SK-N-SH treated with all-trans-retinoic acid at 6 μM for 48 hours (cell line): ENCODE results near the gene MALRD1.

Experiments
- ATAC-seq: fragments of 200-7000 bp; cut with Tn5 transposase; 3 replicates; pipeline ENCODE4 v1.9.1; 2020; ENCODE audit warnings: mild to moderate bottlenecking, moderate library complexity
- BACH2 ChIP-seq: fragments of 250-450 bp; sonication (Bioruptor Pico); IDR thresholded peaks from 2 replicates; pipeline ENCODE4 v1.9.0; 2021; ENCODE audit warnings: mild to moderate bottlenecking, borderline replicate concordance
- CREB5 ChIP-seq: fragments of 250-450 bp; sonication (Bioruptor Pico); IDR thresholded peaks from 2 replicates; pipeline ENCODE4 v1.5.1; 2020; ENCODE audit warnings: low read depth, mild to moderate bottlenecking, moderate library complexity
- CSDC2 ChIP-seq: fragments of 250-450 bp; sonication (Bioruptor Pico); IDR thresholded peaks from 2 replicates; pipeline ENCODE4 v1.5.0; 2020; ENCODE audit warnings: mild to moderate bottlenecking, moderate library complexity
- CSRNP3 ChIP-seq: fragments of 250-450 bp; sonication (Bioruptor Pico); IDR thresholded peaks from 2 replicates; pipeline ENCODE4 v1.5.1; 2021; ENCODE audit warnings: mild to moderate bottlenecking, moderate library complexity
- GLIS3 ChIP-seq: fragments of 250-450 bp; sonication (Bioruptor Pico); IDR thresholded peaks from 2 replicates; pipeline ENCODE4 v1.5.0; 2020; ENCODE audit warnings: mild to moderate bottlenecking, moderate library complexity
- ISL1 ChIP-seq: fragments of 250-450 bp; sonication (Bioruptor Pico); IDR thresholded peaks from 2 replicates; pipeline ENCODE4 v2.1.2; 2022; ENCODE audit warnings: mild to moderate bottlenecking, moderate library complexity
- OSR1 ChIP-seq: fragments of 250-450 bp; sonication (Bioruptor Pico); IDR thresholded peaks from 2 replicates; pipeline ENCODE4 v1.8.0; 2022; ENCODE audit warnings: moderate library complexity, mild to moderate bottlenecking, inconsistent platforms
- PATZ1 ChIP-seq: fragments of 250-450 bp; sonication (Bioruptor Pico); IDR thresholded peaks from 2 replicates; pipeline ENCODE4 v1.8.0; 2020; ENCODE audit warnings: mild to moderate bottlenecking, moderate library complexity, borderline replicate concordance
- POU6F1 ChIP-seq: fragments of 250-450 bp; sonication (Bioruptor Pico); IDR thresholded peaks from 2 replicates; pipeline ENCODE4 v1.8.0; 2021; ENCODE audit warnings: low read depth, mild to moderate bottlenecking, moderate library complexity, borderline replicate concordance
- PPARA ChIP-seq: fragments of 250-450 bp; sonication (Bioruptor Pico); IDR thresholded peaks from 2 replicates; pipeline ENCODE4 v1.5.0; 2020; ENCODE audit warnings: mild to moderate bottlenecking, borderline replicate concordance
- RARB ChIP-seq: fragments of 250-450 bp; sonication (Bioruptor Pico); IDR thresholded peaks from 2 replicates; pipeline ENCODE4 v1.8.0; 2021; ENCODE audit warnings: mild to moderate bottlenecking, moderate library complexity
- SNAI2 ChIP-seq: fragments of 250-450 bp; sonication (Bioruptor Pico); IDR thresholded peaks from 2 replicates; pipeline ENCODE4 v1.5.0; 2020; ENCODE audit warnings: mild to moderate bottlenecking, moderate library complexity
- TCF4 ChIP-seq: fragments of 250-450 bp; sonication (Bioruptor Pico); IDR thresholded peaks from 2 replicates; pipeline ENCODE4 v1.8.0; 2021; ENCODE audit warnings: mild to moderate bottlenecking, moderate library complexity, borderline replicate concordance
- TOX ChIP-seq: fragments of 250-450 bp; sonication (Bioruptor Pico); IDR thresholded peaks from 2 replicates; pipeline ENCODE4 v1.8.0; 2021; ENCODE audit warnings: mild to moderate bottlenecking, moderate library complexity, borderline replicate concordance
- TSHZ2 ChIP-seq: fragments of 250-450 bp; sonication (Bioruptor Pico); IDR thresholded peaks from 2 replicates; pipeline ENCODE4 v1.5.0; 2020; ENCODE audit warnings: mild to moderate bottlenecking, moderate library complexity
- ZFP3 ChIP-seq: fragments of 250-450 bp; sonication (Bioruptor Pico); IDR thresholded peaks from 2 replicates; pipeline ENCODE4 v1.5.0; 2020; ENCODE audit warnings: mild to moderate bottlenecking, moderate library complexity
- ZFP30 ChIP-seq: fragments of 450-650 bp; formaldehyde crosslinking; IDR thresholded peaks from 2 replicates; pipeline ENCODE4 v1.5.0; 2022; ENCODE audit warnings: mild to moderate bottlenecking, moderate library complexity
- ZNF565 ChIP-seq: fragments of 450-650 bp; formaldehyde crosslinking; conservative IDR thresholded peaks from 2 replicates; pipeline ENCODE4 v1.5.0; 2020; ENCODE audit warnings: low read depth, mild to moderate bottlenecking, moderate library complexity
- ZNF70 ChIP-seq: fragments of 450-650 bp; formaldehyde crosslinking; IDR thresholded peaks from 2 replicates; pipeline ENCODE4 v1.5.0; 2020; ENCODE audit warnings: mild to moderate bottlenecking, moderate library complexity
- ZNF8 ChIP-seq: fragments of 450-650 bp; formaldehyde crosslinking; IDR thresholded peaks from 2 replicates; pipeline ENCODE4 v1.5.0; 2020; ENCODE audit warnings: mild to moderate bottlenecking, moderate library complexity

The MALRD1 gene

GRCh38 chr10:19014498-19014897 lies 34.1 kb upstream of the MALRD1 start:
- no peak for TF ChIP-seq GLIS3 (CRISPR knock-in tag)
- TF ChIP-seq TCF4 (CRISPR knock-in tag): no peak
- TF ChIP-seq PPARA (CRISPR knock-in tag): no peak
- no peak for TF ChIP-seq CSDC2
- no peak for TF ChIP-seq ZNF565
- TF ChIP-seq CSRNP3 (CRISPR knock-in tag): no peak
- no peak for TF ChIP-seq POU6F1 (CRISPR knock-in tag)
- no peak for TF ChIP-seq BACH2 (CRISPR knock-in tag)
- no peak for TF ChIP-seq ISL1
- TF ChIP-seq RARB (CRISPR knock-in tag): no peak
- TF ChIP-seq, all 23 proteins: peak for 0
- no peak for ATAC-seq

- no peak for ATAC-seq
- no peak for TF ChIP-seq PATZ1
- TF ChIP-seq ZNF565: no peak
- TF ChIP-seq TCF4 (CRISPR knock-in tag): no peak
- no peak for TF ChIP-seq ZNF8 (CRISPR knock-in tag)
- no peak for TF ChIP-seq CSRNP3 (CRISPR knock-in tag)
- TF ChIP-seq TSHZ2 (CRISPR knock-in tag): no peak
- TF ChIP-seq SNAI2: no peak
- TF ChIP-seq ZFP30 (CRISPR knock-in tag): no peak
- no peak for TF ChIP-seq OSR1 (CRISPR knock-in tag)
- TF ChIP-seq CSDC2: no peak
- TF ChIP-seq CREB5 (CRISPR knock-in tag): no peak
- no peak for TF ChIP-seq ZFP3
- no peak for TF ChIP-seq ZNF70
- TF ChIP-seq GLIS3 (CRISPR knock-in tag): no peak
- TF ChIP-seq TOX (CRISPR knock-in tag): no peak
- no peak for TF ChIP-seq POU6F1 (CRISPR knock-in tag)
- no peak for TF ChIP-seq BACH2 (CRISPR knock-in tag)
- TF ChIP-seq RARB (CRISPR knock-in tag): no peak
- no peak for TF ChIP-seq PPARA (CRISPR knock-in tag)
- no peak for TF ChIP-seq ISL1
- TF ChIP-seq, all 23 proteins: peak for 0
These were observed 31.3 kb upstream of the MALRD1 start for GRCh38 chr10:19017116-19017890.
